Breast epithelium (tissue), 4 donors: ENCODE measurements around the gene OR1D5. TPM values are rescaled to one million over a fixed set of nuclear protein-coding genes. Genes with fewer than 3 reads are reported as not detected.
"Not testable (repeated sequence)": the region's sequence is repeated elsewhere in the genome, so short reads cannot be mapped to it uniquely, and the experiment has no call there.

Experiments used
- DNase-seq, 2 donors: peaks; one replicate each; pipeline ENCODE4 v3.0.0-alpha.2; 2019; ENCODE audit warnings: low spot score in 2 of 2
- H3K27ac ChIP-seq, 2 donors: fragments of 200-600 bp; sonication (generic) in 1 of 2; one replicate each; pipeline ENCODE4 v1.5.1; 2016 to 2019; ENCODE audit warnings: mild to moderate bottlenecking in 1 of 2
- H3K27me3 ChIP-seq, 2 donors: fragments of 200-600 bp; sonication (generic) in 1 of 2; one replicate each; pipeline versions ENCODE4 v1.5.1 to v1.6.0; 2017 to 2019; ENCODE audit warnings: control low read depth in 1 of 2, mild to moderate bottlenecking in 1 of 2
- H3K36me3 ChIP-seq: fragments of 200-600 bp; one replicate; pipeline ENCODE4 v1.5.1; 2019
- H3K4me1 ChIP-seq, 2 donors: fragments of 200-600 bp; sonication (generic); one replicate each; pipeline ENCODE4 v1.5.1; 2016 to 2019; ENCODE audit warnings: control low read depth in 1 of 2
- H3K4me3 ChIP-seq, 3 donors: fragments of 200-600 bp; sonication (generic); 1 replicate in 2 of 3; 2 replicates in 1 of 3; pipeline ENCODE4 v1.5.1; 2016 to 2019; ENCODE audit warnings: mild to moderate bottlenecking in 3 of 3, moderate library complexity in 2 of 3
- H3K9me3 ChIP-seq, 2 donors: fragments of 200-600 bp; sonication (generic) in 1 of 2; one replicate each; pipeline ENCODE4 v1.5.1; 2016 to 2019; ENCODE audit warnings: control low read depth in 1 of 2
- CTCF ChIP-seq, 3 donors: fragments of 450-650 bp; IDR thresholded peaks; one replicate each; pipeline ENCODE4 v1.5.1; 2016 to 2017; ENCODE audit warnings: antibody characterized with exemption in 3 of 3, mild to moderate bottlenecking in 3 of 3, moderate library complexity in 3 of 3
- POLR2A ChIP-seq: fragments of 450-650 bp; IDR thresholded peaks from one replicate; pipeline ENCODE4 v1.6.1; 2016; ENCODE audit warnings: antibody characterized with exemption, mild to moderate bottlenecking, moderate library complexity
- POLR2AphosphoS5 ChIP-seq, 3 donors: sonication (generic); formaldehyde crosslinking; IDR thresholded peaks; one replicate each; pipeline ENCODE4 v1.6.1; 2017; ENCODE audit warnings: antibody characterized with exemption in 3 of 3
- intact Hi-C: fragments of 100-400 bp; cut with DNase I; formaldehyde crosslinking; loops from one replicate; pipeline ENCODE4 v1.15.1; 2023; ENCODE audit warnings: low total_unique reads
- total RNA-seq, 3 donors: library from RNA; depleted of rRNA; stranded (reverse); fragments of >200 nt; gene quantifications; one replicate each; pipeline ENCODE4 v1.1.0, GENCODE V29; 2016

Gene OR1D5
- total RNA-seq, 3 donors from 2014 or later: not detected

GRCh38 chr17:3034578-3034920 lies 28.9 kb downstream of the OR1D5 start:
- intact Hi-C loops: loop anchor here (10.0 kb wide), 1 partner anchor 1470 kb away; no protein-coding TSS in a partner anchor
- no peaks in the 10 kb centered on the region for H3K9me3 ChIP-seq
- no peaks in the 10 kb centered on the region for H3K4me1 ChIP-seq
- H3K27me3 ChIP-seq: no peaks in the 10 kb centered on the region
- no peak overlapping the region for H3K27ac ChIP-seq
- H3K36me3 ChIP-seq: no peaks in the 10 kb centered on the region
- H3K4me3 ChIP-seq: no peak overlapping the region
- DNase-seq: no peak
- TF ChIP-seq POLR2A (no peak), CTCF (IDR thresholded peaks at IDR 0.05) (no peak), POLR2AphosphoS5 (IDR thresholded peaks at IDR 0.05) (no peak)

- no peaks in the 10 kb centered on the region for H3K9me3 ChIP-seq
- H3K4me1 ChIP-seq: no peaks in the 10 kb centered on the region
- DNase-seq: no peak
- no peak overlapping the region for H3K27ac ChIP-seq
- no peaks in the 10 kb centered on the region for H3K27me3 ChIP-seq
- intact Hi-C loops: loop anchor here (10.0 kb wide), 1 partner anchor 1471 kb away; no protein-coding TSS in a partner anchor
- no peak overlapping the region for H3K4me3 ChIP-seq
- TF ChIP-seq POLR2A: no peak
- no peak for TF ChIP-seq POLR2AphosphoS5 (IDR thresholded peaks at IDR 0.05)
- no peak for TF ChIP-seq CTCF (IDR thresholded peaks at IDR 0.05)
- no peaks in the 10 kb centered on the region for H3K36me3 ChIP-seq
These were observed 29.4 kb downstream of the OR1D5 start for GRCh38 chr17:3033741-3034577.

GRCh38 chr17:3033248-3033640 lies 30.2 kb downstream of the OR1D5 start:
- Histone ChIP-seq H3K27ac (no peak overlapping the region), H3K27me3 (no peaks in the 10 kb centered on the region), H3K36me3 (no peaks in the 10 kb centered on the region), H3K4me3 (no peak overlapping the region), H3K9me3 (no peaks in the 10 kb centered on the region), H3K4me1 (no peaks in the 10 kb centered on the region)
- intact Hi-C loops: loop anchor here (10.0 kb wide), 1 partner anchor 1472 kb away; no protein-coding TSS in a partner anchor
- TF ChIP-seq POLR2A (no peak), CTCF (IDR thresholded peaks at IDR 0.05) (no peak), POLR2AphosphoS5 (IDR thresholded peaks at IDR 0.05) (no peak)
- DNase-seq: no peak

GRCh38 chr17:3032258-3033247 lies 30.9 kb downstream of the OR1D5 start:
- H3K9me3 ChIP-seq: no peaks in the 10 kb centered on the region
- H3K4me3 ChIP-seq: no peak overlapping the region
- H3K4me1 ChIP-seq: no peaks in the 10 kb centered on the region
- H3K36me3 ChIP-seq: no peaks in the 10 kb centered on the region
- no peak for TF ChIP-seq CTCF (IDR thresholded peaks at IDR 0.05)
- TF ChIP-seq POLR2AphosphoS5 (IDR thresholded peaks at IDR 0.05): no peak
- no peak for TF ChIP-seq POLR2A
- intact Hi-C loops: loop anchor here (10.0 kb wide), 1 partner anchor 1472 kb away; no protein-coding TSS in a partner anchor
- no peaks in the 10 kb centered on the region for H3K27me3 ChIP-seq
- H3K27ac ChIP-seq: no peak overlapping the region
- no peak for DNase-seq

GRCh38 chr17:3030852-3031470 lies 32.4 kb downstream of the OR1D5 start:
- H3K27ac ChIP-seq: peak overlapping the region in 1 of 2 donors; percentile 3
- not testable (repeated sequence) for DNase-seq, H3K4me1 ChIP-seq, H3K9me3 ChIP-seq, H3K27me3 ChIP-seq, H3K4me3 ChIP-seq, H3K36me3 ChIP-seq
- intact Hi-C loops: loop anchor here (10.0 kb wide), 1 partner anchor 1474 kb away; no protein-coding TSS in a partner anchor
